B cell (primary cell): ENCODE results near the gene MATR3. TPM values are rescaled to one million over a fixed set of nuclear protein-coding genes. Genes with fewer than 3 reads are reported as not detected.

Experiments
- ATAC-seq: fragments of 200-7000 bp; cut with Tn5 transposase; one replicate; pipeline ENCODE4 v1.10.0; 2021; ENCODE audit warnings: low read depth, mild to moderate bottlenecking, moderate number of reproducible peaks, moderate library complexity
- CTCF ChIA-PET: fragments of 350-600 bp; sonication (Branson Sonifier 250); formaldehyde crosslinking; loops from one replicate; lab custom pipeline; 2021; ENCODE audit warnings: antibody characterized with exemption, inconsistent platforms; lab: Charles Lee
- POLR2A ChIA-PET: fragments of 350-600 bp; sonication (Branson Sonifier 250); formaldehyde crosslinking; loops from one replicate; lab custom pipeline; 2021; ENCODE audit warnings: antibody characterized with exemption; lab: Charles Lee
- DNase-seq: peaks from one replicate; pipeline ENCODE4 v3.0.0; 2013
- H2AFZ ChIP-seq: 2 replicates; pipeline ENCODE4 v1.6.1; 2012; ENCODE audit warnings: mild to moderate bottlenecking, low read depth, low read length; ENCODE audit not compliant: insufficient read depth, poor library complexity, severe bottlenecking
- H3K27ac ChIP-seq, 2 donors: 1 replicate in 1 of 2; 2 replicates in 1 of 2; pipeline ENCODE4 v1.5.1; 2012 to 2013; ENCODE audit warnings: low read length in 2 of 2, mild to moderate bottlenecking in 2 of 2, moderate library complexity in 1 of 2
- H3K27me3 ChIP-seq, 4 experiments: fragments of 200-600 bp in 1 of 4; sonication (generic) in 1 of 4; replicated peaks in 1 of 4; 1 replicate in 2 of 4; 2 replicates in 2 of 4; pipeline versions ENCODE4 v1.6.1 to v1.7.0; 2013 to 2016; ENCODE audit warnings: low read length in 3 of 4, mild to moderate bottlenecking in 2 of 4, mixed read lengths in 1 of 4, moderate library complexity in 1 of 4; ENCODE audit not compliant: insufficient read depth in 4 of 4, control insufficient read depth in 3 of 4; ENCODE audit errors: control extremely low read depth in 1 of 4
- H3K36me3 ChIP-seq, 2 experiments: replicated peaks in 1 of 2; 1 replicate in 1 of 2; 2 replicates in 1 of 2; pipeline versions ENCODE4 v1.6.1 to v1.7.1; 2013; ENCODE audit warnings: low read length in 1 of 2; ENCODE audit not compliant: insufficient read depth in 2 of 2, control insufficient read depth in 1 of 2; ENCODE audit errors: control extremely low read depth in 1 of 2, extremely low read depth in 1 of 2
- H3K4me1 ChIP-seq, 2 donors: fragments of 200-600 bp in 1 of 2; sonication (generic) in 1 of 2; 1 replicate in 1 of 2; 2 replicates in 1 of 2; pipeline versions ENCODE4 v1.5.1 to v1.6.1; 2013 to 2017; ENCODE audit warnings: low read length in 2 of 2; ENCODE audit not compliant: control insufficient read depth in 2 of 2, insufficient read depth in 2 of 2
- H3K4me2 ChIP-seq: replicated peaks from 2 replicates; pipeline ENCODE3; 2012; ENCODE audit warnings: mild to moderate bottlenecking, low read depth, low read length; ENCODE audit not compliant: poor library complexity, severe bottlenecking
- H3K4me3 ChIP-seq, 5 experiments: fragments of 200-600 bp in 1 of 5; sonication (generic) in 1 of 5; 1 replicate in 3 of 5; 2 replicates in 2 of 5; pipeline versions ENCODE4 v1.5.1 to v1.7.0; 2011 to 2016; ENCODE audit warnings: low read length in 4 of 5, mild to moderate bottlenecking in 4 of 5, low read depth in 2 of 5, control low read depth in 1 of 5, moderate library complexity in 1 of 5; ENCODE audit not compliant: insufficient read depth in 1 of 5; ENCODE audit errors: control extremely low read depth in 1 of 5, extremely low read depth in 1 of 5
- H3K79me2 ChIP-seq: fragments of 200-600 bp; sonication (generic); one replicate; pipeline ENCODE4 v1.6.0; 2016; ENCODE audit warnings: low read length; ENCODE audit not compliant: control insufficient read depth, insufficient read depth
- H3K9ac ChIP-seq: fragments of 200-600 bp; sonication (generic); 2 replicates; pipeline ENCODE4 v1.6.1; 2017; ENCODE audit warnings: mild to moderate bottlenecking, low read length, moderate library complexity
- H3K9me3 ChIP-seq, 3 donors: one replicate each; pipeline versions ENCODE4 v1.6.1 to v1.7.1; 2013; ENCODE audit warnings: low read length in 2 of 3; ENCODE audit not compliant: control insufficient read depth in 2 of 3, insufficient read depth in 1 of 3; ENCODE audit errors: control extremely low read depth in 1 of 3
- H4K20me1 ChIP-seq: 2 replicates; pipeline ENCODE4 v1.6.0; 2012; ENCODE audit warnings: mild to moderate bottlenecking, low read length; ENCODE audit not compliant: insufficient read depth, control insufficient read depth, poor library complexity, severe bottlenecking
- H3K27ac Mint-ChIP-seq: one replicate; pipeline ENCODE4 v1.8.0; 2021; ENCODE audit warnings: mixed read lengths
- H3K27me3 Mint-ChIP-seq: one replicate; pipeline ENCODE4 v1.8.0; 2021; ENCODE audit warnings: mixed read lengths
- H3K4me1 Mint-ChIP-seq: one replicate; pipeline ENCODE4 v1.8.0; 2021; ENCODE audit warnings: mixed read lengths
- H3K4me3 Mint-ChIP-seq: one replicate; pipeline ENCODE4 v1.8.0; 2021; ENCODE audit warnings: mixed read lengths
- H3K9me3 Mint-ChIP-seq: one replicate; pipeline ENCODE4 v1.8.0; 2022; ENCODE audit warnings: mixed read lengths; ENCODE audit not compliant: insufficient read depth
- CTCF ChIP-seq: fragments of 200-600 bp; IDR thresholded peaks from one replicate; pipeline ENCODE4 v1.8.0; 2022; ENCODE audit warnings: antibody characterized with exemption, mild to moderate bottlenecking
- EZH2 ChIP-seq: IDR thresholded peaks from 2 replicates; pipeline ENCODE4 v1.6.1; 2012; ENCODE audit warnings: borderline replicate concordance, low read depth, mild to moderate bottlenecking, moderate library complexity, low read length; ENCODE audit not compliant: insufficient read depth, poor library complexity, severe bottlenecking
- WGBS: methylation state at CpG from one replicate; pipeline ENCODE4 v1.1.5; 2013; ENCODE audit warnings: missing lambda C conversion rate; ENCODE audit not compliant: insufficient coverage; 5-methylcytosine and 5-hydroxymethylcytosine counted together
- intact Hi-C: fragments of 100-400 bp; cut with micrococcal nuclease; formaldehyde crosslinking; loops from one replicate; pipeline ENCODE4 v1.10.0; 2022
- polyA plus RNA-seq: library from polyadenylated mRNA; depleted of rRNA; stranded (reverse); fragments of >200 nt; gene quantifications from 2 replicates; pipeline ENCODE4 v1.2.3, GENCODE V29; 2012
- total RNA-seq, 2 donors: library from RNA; stranded (reverse); fragments of 120-200 nt in 1 of 2; gene quantifications; 1 replicate in 1 of 2; 2 replicates in 1 of 2; pipeline versions ENCODE4 v1.2.3 to v1.2.4, GENCODE V29; 2013 to 2022

MATR3 gene
- total and polyA plus RNA-seq, 2 donors (not counting 1 experiment from before 2014, with no cell fraction given) = 76.7 to 243 TPM

- TF ChIP-seq CTCF = peak; percentile 72
- no peak for TF ChIP-seq EZH2
- WGBS = under 1% methylated on average over 58 of the region's 66 CpGs
- Mint-ChIP-seq H3K9me3 (no peaks in the 10 kb centered on the region), H3K27ac (peak within 1 kb of the TSS; percentile 100), H3K4me1 (peaks cover 48% of the 10 kb centered on the region), H3K27me3 (no peaks in the 10 kb centered on the region), H3K4me3 (peak within 1 kb of the TSS; percentile 100)
- Histone ChIP-seq H3K79me2 (peaks cover 58% of the 10 kb centered on the region), H3K9me3 (no peaks in the 10 kb centered on the region), H3K27me3 (no peaks in the 10 kb centered on the region), H2AFZ (peak within 1 kb of the TSS; percentile 61), H3K27ac (peak within 1 kb of the TSS; percentile 91 to 96), H3K9ac (peak within 1 kb of the TSS; percentile 94), H3K4me1 (peaks cover 29 to 31% of the 10 kb centered on the region in 2 donors), H4K20me1 (peaks cover 50% of the 10 kb centered on the region), H3K36me3 (peaks cover 2 to 6% of the 10 kb centered on the region in 2 experiments), H3K4me2 (peak within 1 kb of the TSS; percentile 79), H3K4me3 (peak within 1 kb of the TSS; percentile 63 to 99 (median 98))
- peak; percentile 89 for ATAC-seq
- DNase-seq = peak; percentile 98
- ChIA-PET CTCF (interaction anchor here (0.5 to 2.7 kb wide), 19 partner anchors 9 to 1192 kb away, joined by 3 to 39 read pairs (median 6); partner anchors contain the start of genes DNAJC18, MATR3, MZB1 and PROB1), POLR2A (interaction anchor here (0.5 to 3.0 kb wide), 14 partner anchors 10 to 799 kb away, joined by 3 to 70 read pairs (median 4); partner anchors contain the start of genes DNAJC18, ETF1, MATR3 and MZB1)
- intact Hi-C loops = loop anchor here (1.0 to 10.0 kb wide), 6 partner anchors 49 to 173 kb away; partner anchors contain the start of genes MATR3, SIL1 and SPATA24
These were observed 48.3 kb downstream of the MATR3 start, which contains the start of gene PAIP2 for GRCh38 chr5:139341689-139342422. PAIP2 (plus strand) TSS chr5:139341854; CDS start chr5:139363785, 21,931 bp downstream.
